ENCODE data around the gene MAPKAPK5. TPM values are rescaled to one million over a fixed set of nuclear protein-coding genes. Genes with fewer than 3 reads are reported as not detected.

MAPKAPK5 gene
- total and polyA plus RNA-seq, 2 experiments from 2014 or later: 41.5 to 77.0 TPM

DNA sequence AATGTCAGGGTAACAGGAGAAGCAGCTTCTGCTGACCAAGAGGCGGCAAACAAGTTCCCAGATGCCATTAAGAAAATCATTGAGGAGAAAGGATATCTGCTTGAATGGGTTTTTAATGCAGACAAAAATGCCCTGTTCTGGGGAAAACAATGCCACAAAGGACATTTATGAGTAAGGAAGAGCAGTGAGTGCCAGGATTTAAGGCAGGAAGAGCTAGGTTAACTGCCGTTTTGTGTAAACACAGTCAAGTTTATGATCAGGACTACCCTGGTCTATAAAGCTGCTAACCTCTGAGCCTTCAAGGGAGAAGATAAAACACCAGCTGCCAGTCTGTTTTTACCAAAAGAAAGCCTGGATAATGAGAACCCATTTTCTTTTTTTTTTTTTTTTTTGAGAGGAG is 8.5 kb downstream of the MAPKAPK5 start:
- 0 out of 2 replicates have a peak overlapping the region, but pooled peaks have one; percentile 6 for H3K27ac Mint-ChIP-seq
- H3K4me3 ChIP-seq: no peak overlapping the region
- H3K36me3 ChIP-seq (ENCODE audit: insufficient read depth): no peaks in the 10 kb centered on the region
- no peaks in the 10 kb centered on the region for H3K9me3 Mint-ChIP-seq
- no peaks in the 10 kb centered on the region for H3F3A ChIP-seq (replicated peaks; ENCODE audit: low read depth)
- no peak overlapping the region for H3K4me2 ChIP-seq
- no peaks in the 10 kb centered on the region for H3K4me1 ChIP-seq (ENCODE audit: insufficient read depth)
- H3K27me3 ChIP-seq (ENCODE audit: insufficient read depth): no peaks in the 10 kb centered on the region
- H3K4me1 Mint-ChIP-seq: no peaks in the 10 kb centered on the region; the same call in 2 of the 3 replicates
- no peak for DNase-seq (ENCODE audit: low spot score)
- H3K36me3 Mint-ChIP-seq (ENCODE audit: low read depth): peaks cover 48% of the 10 kb centered on the region
- peaks cover 100% of the 10 kb centered on the region for H3K79me2 ChIP-seq (replicated peaks; ENCODE audit: insufficient read depth)
- no peaks in the 10 kb centered on the region for H3K27me3 Mint-ChIP-seq (ENCODE audit: insufficient read depth, low read depth, poor library complexity)
- TF ChIP-seq, protein P1, sequence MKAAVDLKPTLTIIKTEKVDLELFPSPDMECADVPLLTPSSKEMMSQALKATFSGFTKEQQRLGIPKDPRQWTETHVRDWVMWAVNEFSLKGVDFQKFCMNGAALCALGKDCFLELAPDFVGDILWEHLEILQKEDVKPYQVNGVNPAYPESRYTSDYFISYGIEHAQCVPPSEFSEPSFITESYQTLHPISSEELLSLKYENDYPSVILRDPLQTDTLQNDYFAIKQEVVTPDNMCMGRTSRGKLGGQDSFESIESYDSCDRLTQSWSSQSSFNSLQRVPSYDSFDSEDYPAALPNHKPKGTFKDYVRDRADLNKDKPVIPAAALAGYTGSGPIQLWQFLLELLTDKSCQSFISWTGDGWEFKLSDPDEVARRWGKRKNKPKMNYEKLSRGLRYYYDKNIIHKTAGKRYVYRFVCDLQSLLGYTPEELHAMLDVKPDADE (IDR thresholded peaks at IDR 0.05): no peak
- TF ChIP-seq, protein P2, sequence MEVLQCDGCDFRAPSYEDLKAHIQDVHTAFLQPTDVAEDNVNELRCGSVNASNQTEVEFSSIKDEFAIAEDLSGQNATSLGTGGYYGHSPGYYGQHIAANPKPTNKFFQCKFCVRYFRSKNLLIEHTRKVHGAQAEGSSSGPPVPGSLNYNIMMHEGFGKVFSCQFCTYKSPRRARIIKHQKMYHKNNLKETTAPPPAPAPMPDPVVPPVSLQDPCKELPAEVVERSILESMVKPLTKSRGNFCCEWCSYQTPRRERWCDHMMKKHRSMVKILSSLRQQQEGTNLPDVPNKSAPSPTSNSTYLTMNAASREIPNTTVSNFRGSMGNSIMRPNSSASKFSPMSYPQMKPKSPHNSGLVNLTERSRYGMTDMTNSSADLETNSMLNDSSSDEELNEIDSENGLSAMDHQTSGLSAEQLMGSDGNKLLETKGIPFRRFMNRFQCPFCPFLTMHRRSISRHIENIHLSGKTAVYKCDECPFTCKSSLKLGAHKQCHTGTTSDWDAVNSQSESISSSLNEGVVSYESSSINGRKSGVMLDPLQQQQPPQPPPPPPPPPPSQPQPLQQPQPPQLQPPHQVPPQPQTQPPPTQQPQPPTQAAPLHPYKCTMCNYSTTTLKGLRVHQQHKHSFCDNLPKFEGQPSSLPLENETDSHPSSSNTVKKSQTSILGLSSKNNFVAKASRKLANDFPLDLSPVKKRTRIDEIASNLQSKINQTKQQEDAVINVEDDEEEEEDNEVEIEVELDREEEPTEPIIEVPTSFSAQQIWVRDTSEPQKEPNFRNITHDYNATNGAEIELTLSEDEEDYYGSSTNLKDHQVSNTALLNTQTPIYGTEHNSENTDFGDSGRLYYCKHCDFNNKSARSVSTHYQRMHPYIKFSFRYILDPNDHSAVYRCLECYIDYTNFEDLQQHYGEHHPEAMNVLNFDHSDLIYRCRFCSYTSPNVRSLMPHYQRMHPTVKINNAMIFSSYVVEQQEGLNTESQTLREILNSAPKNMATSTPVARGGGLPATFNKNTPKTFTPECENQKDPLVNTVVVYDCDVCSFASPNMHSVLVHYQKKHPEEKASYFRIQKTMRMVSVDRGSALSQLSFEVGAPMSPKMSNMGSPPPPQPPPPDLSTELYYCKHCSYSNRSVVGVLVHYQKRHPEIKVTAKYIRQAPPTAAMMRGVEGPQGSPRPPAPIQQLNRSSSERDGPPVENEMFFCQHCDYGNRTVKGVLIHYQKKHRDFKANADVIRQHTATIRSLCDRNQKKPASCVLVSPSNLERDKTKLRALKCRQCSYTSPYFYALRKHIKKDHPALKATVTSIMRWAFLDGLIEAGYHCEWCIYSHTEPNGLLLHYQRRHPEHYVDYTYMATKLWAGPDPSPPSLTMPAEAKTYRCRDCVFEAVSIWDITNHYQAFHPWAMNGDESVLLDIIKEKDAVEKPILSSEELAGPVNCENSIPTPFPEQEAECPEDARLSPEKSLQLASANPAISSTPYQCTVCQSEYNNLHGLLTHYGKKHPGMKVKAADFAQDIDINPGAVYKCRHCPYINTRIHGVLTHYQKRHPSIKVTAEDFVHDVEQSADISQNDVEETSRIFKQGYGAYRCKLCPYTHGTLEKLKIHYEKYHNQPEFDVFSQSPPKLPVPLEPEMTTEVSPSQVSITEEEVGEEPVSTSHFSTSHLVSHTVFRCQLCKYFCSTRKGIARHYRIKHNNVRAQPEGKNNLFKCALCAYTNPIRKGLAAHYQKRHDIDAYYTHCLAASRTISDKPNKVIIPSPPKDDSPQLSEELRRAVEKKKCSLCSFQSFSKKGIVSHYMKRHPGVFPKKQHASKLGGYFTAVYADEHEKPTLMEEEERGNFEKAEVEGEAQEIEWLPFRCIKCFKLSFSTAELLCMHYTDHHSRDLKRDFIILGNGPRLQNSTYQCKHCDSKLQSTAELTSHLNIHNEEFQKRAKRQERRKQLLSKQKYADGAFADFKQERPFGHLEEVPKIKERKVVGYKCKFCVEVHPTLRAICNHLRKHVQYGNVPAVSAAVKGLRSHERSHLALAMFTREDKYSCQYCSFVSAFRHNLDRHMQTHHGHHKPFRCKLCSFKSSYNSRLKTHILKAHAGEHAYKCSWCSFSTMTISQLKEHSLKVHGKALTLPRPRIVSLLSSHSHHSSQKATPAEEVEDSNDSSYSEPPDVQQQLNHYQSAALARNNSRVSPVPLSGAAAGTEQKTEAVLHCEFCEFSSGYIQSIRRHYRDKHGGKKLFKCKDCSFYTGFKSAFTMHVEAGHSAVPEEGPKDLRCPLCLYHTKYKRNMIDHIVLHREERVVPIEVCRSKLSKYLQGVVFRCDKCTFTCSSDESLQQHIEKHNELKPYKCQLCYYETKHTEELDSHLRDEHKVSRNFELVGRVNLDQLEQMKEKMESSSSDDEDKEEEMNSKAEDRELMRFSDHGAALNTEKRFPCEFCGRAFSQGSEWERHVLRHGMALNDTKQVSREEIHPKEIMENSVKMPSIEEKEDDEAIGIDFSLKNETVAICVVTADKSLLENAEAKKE (CRISPR knock-in tag; IDR thresholded peaks at IDR 0.05): no peak
- TF ChIP-seq NANOG (IDR thresholded peaks at IDR 0.05; ENCODE audit: borderline replicate concordance) (no peak), JUNB (IDR thresholded peaks at IDR 0.05; ENCODE audit: unreplicated experiment) (no peak), CREB1 (CRISPR knock-in tag; IDR thresholded peaks at IDR 0.05; ENCODE audit: low read depth) (no peak), ZNF331 (CRISPR knock-in tag; IDR thresholded peaks at IDR 0.05; ENCODE audit: low read depth) (no peak), STAT1 (IDR thresholded peaks at IDR 0.05; ENCODE audit: unreplicated experiment) (no peak)
- H3K27ac ChIP-seq (ENCODE audit: low read depth): no peak overlapping the region; the same call in 1 of the 2 replicates
- no peak overlapping the region for H3K4me3 Mint-ChIP-seq
- peaks cover 15% of the 10 kb centered on the region for H4K20me1 ChIP-seq (replicated peaks; ENCODE audit: insufficient read depth)
- no peak overlapping the region for H2AFZ ChIP-seq
- no peak for ATAC-seq
- no peaks in the 10 kb centered on the region for H3K9me2 ChIP-seq (ENCODE audit: insufficient read depth)
